Urinary bladder (tissue), 4 donors: Measurements from ENCODE around the gene TGM6. TPM values are rescaled to one million over a fixed set of nuclear protein-coding genes. Genes with fewer than 3 reads are reported as not detected.

Source experiments
- DNase-seq: peaks from one replicate; pipeline ENCODE4 v3.0.0-alpha.2; 2015; ENCODE audit errors: extremely low spot score
- H3K27ac ChIP-seq: one replicate; pipeline ENCODE4 v1.5.1; 2013; ENCODE audit warnings: low read depth, mild to moderate bottlenecking, moderate library complexity
- H3K36me3 ChIP-seq: one replicate; pipeline ENCODE4 v1.6.1; 2013; ENCODE audit warnings: mild to moderate bottlenecking, moderate library complexity; ENCODE audit not compliant: insufficient read depth
- H3K4me1 ChIP-seq: one replicate; pipeline ENCODE4 v1.6.1; 2013; ENCODE audit warnings: mild to moderate bottlenecking, moderate library complexity; ENCODE audit not compliant: insufficient read depth
- H3K4me3 ChIP-seq: one replicate; pipeline ENCODE4 v1.5.1; 2013; ENCODE audit warnings: low read depth, low read length
- WGBS: extraction: QIAGEN DNeasy Blood & Tissue Kit; methylation state at CpG from one replicate; pipeline ENCODE4 v1.1.7; 2013; 5-methylcytosine and 5-hydroxymethylcytosine counted together
- polyA plus RNA-seq: library from polyadenylated mRNA; stranded (reverse); fragments of 200-250 nt; gene quantifications from one replicate; pipeline ENCODE4 v1.2.3, GENCODE V29; 2013
- total RNA-seq: library from RNA; depleted of rRNA; stranded (reverse); fragments of >200 nt; gene quantifications from one replicate; pipeline ENCODE4 v1.2.3, GENCODE V29; 2014
- donor health status: healthy with polysubstance abuse.
- donor health status: healthy.

Gene TGM6
- total and polyA plus RNA-seq, 2 donors, result not detected

- 86% methylated on average over 14 of the region's 14 CpGs for WGBS
- H3K36me3 ChIP-seq, result no peaks in the 10 kb centered on the region
- H3K4me1 ChIP-seq, result no peaks in the 10 kb centered on the region
- H3K27ac ChIP-seq, result no peak overlapping the region
- no peak for DNase-seq
- H3K4me3 ChIP-seq, result no peak overlapping the region
These were observed 36.5 kb downstream of the TGM6 start for GRCh38 chr20:2417213-2417541.

DNA sequence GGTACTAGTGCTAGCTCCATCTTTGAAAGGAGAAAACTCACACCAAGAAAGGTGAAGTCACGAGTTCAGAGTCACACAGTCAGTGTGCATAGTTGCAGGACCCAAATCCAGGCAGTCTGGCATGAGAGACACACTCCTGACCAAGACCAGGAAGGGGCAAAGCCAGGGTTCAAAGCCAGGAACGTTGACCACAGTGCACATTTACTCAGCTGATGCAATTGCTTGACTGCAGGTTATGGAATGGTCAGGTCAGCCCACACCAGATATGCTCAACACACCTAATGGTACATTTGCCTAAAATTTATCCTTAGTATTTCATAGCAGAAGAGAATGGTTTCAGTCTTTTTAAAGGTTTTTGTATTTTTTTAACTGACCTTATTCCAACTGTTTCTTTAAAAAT is 37.7 kb downstream of the TGM6 start:
- no peak for DNase-seq
- 46% methylated on average over 2 of the region's 2 CpGs for WGBS

GRCh38 chr20:2420510-2420909 is 39.8 kb downstream of the TGM6 start:
- Histone ChIP-seq H3K4me3 (no peak overlapping the region), H3K27ac (no peak overlapping the region), H3K4me1 (no peaks in the 10 kb centered on the region), H3K36me3 (no peaks in the 10 kb centered on the region)
- DNase-seq, result no peak
- WGBS, result 73% methylated on average over 1 of the region's 1 CpG

More for the DNA sequence above, 37.7 kb downstream of the TGM6 start:
- Histone ChIP-seq H3K27ac (no peak overlapping the region), H3K36me3 (no peaks in the 10 kb centered on the region), H3K4me3 (no peak overlapping the region), H3K4me1 (no peaks in the 10 kb centered on the region)

GRCh38 chr20:2421247-2421646 is 40.5 kb downstream of the TGM6 start:
- 83% methylated on average over 5 of the region's 5 CpGs for WGBS
- no peaks in the 10 kb centered on the region for H3K36me3 ChIP-seq
- H3K4me3 ChIP-seq, result no peak overlapping the region
- DNase-seq, result no peak
- H3K4me1 ChIP-seq, result no peaks in the 10 kb centered on the region
- no peak overlapping the region for H3K27ac ChIP-seq

DNA sequence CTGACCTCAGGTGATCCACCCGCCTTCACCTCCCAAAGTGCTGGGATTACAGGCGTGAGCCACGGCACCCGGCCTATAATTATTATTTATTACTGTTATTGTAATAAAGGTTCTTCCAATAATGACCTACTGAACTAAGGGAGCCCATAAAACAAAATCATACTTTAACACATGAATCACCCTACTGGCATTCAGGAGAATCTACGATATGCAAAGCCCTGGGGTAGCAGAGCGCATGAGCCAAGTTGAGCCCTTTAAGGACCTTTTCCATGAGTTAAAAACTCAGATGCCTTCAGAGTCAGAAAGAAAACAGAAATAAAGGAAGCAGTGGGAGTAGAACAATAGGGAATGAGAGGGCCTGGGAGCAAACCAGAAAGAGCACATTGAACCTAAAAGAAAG is 48.4 kb downstream of the TGM6 start:
- H3K27ac ChIP-seq, result no peak overlapping the region
- DNase-seq, result no peak
- no peaks in the 10 kb centered on the region for H3K36me3 ChIP-seq
- H3K4me3 ChIP-seq, result no peak overlapping the region
- WGBS, result 65% methylated on average over 6 of the region's 6 CpGs
- H3K4me1 ChIP-seq, result no peaks in the 10 kb centered on the region

DNA sequence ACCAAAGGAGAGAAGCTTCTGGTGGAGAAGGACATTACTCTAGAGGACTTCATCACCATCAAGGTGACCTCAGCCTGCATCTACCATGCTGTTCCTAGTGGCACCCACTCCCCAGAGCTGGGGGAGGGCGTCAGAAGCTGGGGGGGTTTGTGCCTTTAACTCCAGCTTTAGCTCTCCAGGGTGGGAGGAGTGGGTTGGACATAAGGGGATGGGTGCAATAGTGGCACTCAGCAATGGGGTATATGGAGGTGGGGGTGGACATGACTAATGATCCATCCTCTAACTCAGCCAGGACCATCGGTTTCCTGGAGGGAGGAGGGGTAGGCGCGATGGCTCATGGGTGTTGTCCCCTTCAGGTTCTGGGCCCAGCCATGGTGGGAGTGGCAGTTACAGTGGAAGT is 49.8 kb downstream of the TGM6 start:
- WGBS, result 71% methylated on average over 4 of the region's 4 CpGs

GRCh38 chr20:2431185-2431584 is 50.5 kb downstream of the TGM6 start:
- WGBS, result 48% methylated on average over 1 of the region's 1 CpG
- no peak for DNase-seq
- Histone ChIP-seq H3K36me3 (no peaks in the 10 kb centered on the region), H3K4me1 (no peaks in the 10 kb centered on the region), H3K27ac (no peak overlapping the region), H3K4me3 (no peak overlapping the region)

More for the DNA sequence above, 49.8 kb downstream of the TGM6 start:
- no peaks in the 10 kb centered on the region for H3K4me1 ChIP-seq
- H3K27ac ChIP-seq, result no peak overlapping the region
- H3K36me3 ChIP-seq, result no peaks in the 10 kb centered on the region
- DNase-seq, result no peak
- no peak overlapping the region for H3K4me3 ChIP-seq

GRCh38 chr20:2446845-2447244 is 66.1 kb downstream of the TGM6 start:
- no peak overlapping the region for H3K27ac ChIP-seq
- H3K4me3 ChIP-seq, result no peak overlapping the region
- no peaks in the 10 kb centered on the region for H3K4me1 ChIP-seq
- WGBS, result 56% methylated on average over 4 of the region's 4 CpGs
- H3K36me3 ChIP-seq, result no peaks in the 10 kb centered on the region
- DNase-seq, result no peak

DNA sequence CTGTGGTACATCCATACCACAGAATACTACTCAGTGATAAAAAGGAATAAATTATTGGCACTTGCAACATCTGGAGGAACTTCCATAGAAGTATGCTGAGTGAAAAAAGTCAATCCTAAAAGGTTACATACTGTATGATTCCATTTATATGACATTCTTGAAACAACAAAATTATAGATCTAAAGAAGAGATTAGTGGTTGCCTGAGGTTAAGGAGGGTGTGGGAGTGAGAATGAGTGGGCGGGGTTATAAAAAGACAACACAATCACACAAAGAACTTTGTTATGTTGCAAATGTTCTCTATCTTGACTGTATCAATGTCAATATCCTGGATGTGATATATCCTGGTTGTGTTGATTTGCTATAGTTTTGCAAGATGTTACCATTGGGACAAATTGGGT is 68.7 kb downstream of the TGM6 start:
- no peak for DNase-seq
- no peak overlapping the region for H3K4me3 ChIP-seq
- whole genome bisulfite sequencing, result 87% methylated on average over 1 of the region's 1 CpG
- no peak overlapping the region for H3K27ac ChIP-seq
- H3K36me3 ChIP-seq, result no peaks in the 10 kb centered on the region
- no peaks in the 10 kb centered on the region for H3K4me1 ChIP-seq

GRCh38 chr20:2451422-2451821 is 70.7 kb downstream of the TGM6 start:
- Histone ChIP-seq H3K4me1 (no peaks in the 10 kb centered on the region), H3K4me3 (no peak overlapping the region), H3K27ac (no peak overlapping the region), H3K36me3 (no peaks in the 10 kb centered on the region)
- 84% methylated on average over 5 of the region's 5 CpGs for WGBS
- no peak for DNase-seq

DNA sequence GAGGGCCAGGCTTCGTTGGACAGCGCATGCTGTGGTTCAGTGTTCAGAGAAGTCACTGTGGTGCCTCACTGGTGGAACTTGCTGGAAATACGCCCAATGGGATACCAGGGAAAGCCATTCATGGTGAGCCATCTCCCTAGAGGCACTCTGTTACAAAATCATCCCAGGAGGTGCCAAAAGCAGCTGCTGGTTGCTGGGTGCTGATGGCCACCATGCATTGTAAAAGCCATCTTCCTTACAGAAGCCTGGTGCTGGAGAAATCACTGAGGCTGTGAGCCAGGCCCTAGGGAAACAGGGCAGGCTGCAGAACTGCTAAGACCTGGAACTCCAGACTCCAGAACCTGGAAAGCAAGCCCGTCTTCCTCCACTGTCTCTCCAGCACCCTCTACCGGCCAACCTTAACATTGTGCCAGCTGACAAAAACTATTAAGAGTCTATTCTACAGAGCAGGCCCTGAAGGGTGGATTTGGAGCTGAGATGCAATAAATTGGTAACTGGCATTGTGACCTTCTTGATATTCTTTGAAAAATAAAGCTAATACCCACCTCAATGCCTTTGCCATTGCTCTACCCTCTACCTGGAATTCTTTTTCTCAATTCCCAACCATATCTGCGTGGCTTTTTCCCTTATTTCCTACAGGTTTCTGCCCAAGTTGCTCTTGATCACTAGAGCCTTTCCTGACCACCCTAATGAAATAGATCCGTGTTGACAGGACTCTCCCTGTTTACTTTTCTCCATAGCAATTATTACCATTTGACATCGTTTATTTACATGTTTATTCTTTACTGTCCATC is 71.4 kb downstream of the TGM6 start:
- Histone ChIP-seq H3K27ac (no peak overlapping the region), H3K4me1 (no peaks in the 10 kb centered on the region), H3K36me3 (no peaks in the 10 kb centered on the region), H3K4me3 (no peak overlapping the region)
- no peak for DNase-seq
- 54% methylated on average over 8 of the region's 8 CpGs for WGBS

- WGBS, result 89% methylated on average over 3 of the region's 3 CpGs
- no peak for DNase-seq
- no peaks in the 10 kb centered on the region for H3K36me3 ChIP-seq
- H3K27ac ChIP-seq, result no peak overlapping the region
- H3K4me1 ChIP-seq, result no peaks in the 10 kb centered on the region
- no peak overlapping the region for H3K4me3 ChIP-seq
These were observed 73.1 kb downstream of the TGM6 start for GRCh38 chr20:2453792-2454191.

DNA sequence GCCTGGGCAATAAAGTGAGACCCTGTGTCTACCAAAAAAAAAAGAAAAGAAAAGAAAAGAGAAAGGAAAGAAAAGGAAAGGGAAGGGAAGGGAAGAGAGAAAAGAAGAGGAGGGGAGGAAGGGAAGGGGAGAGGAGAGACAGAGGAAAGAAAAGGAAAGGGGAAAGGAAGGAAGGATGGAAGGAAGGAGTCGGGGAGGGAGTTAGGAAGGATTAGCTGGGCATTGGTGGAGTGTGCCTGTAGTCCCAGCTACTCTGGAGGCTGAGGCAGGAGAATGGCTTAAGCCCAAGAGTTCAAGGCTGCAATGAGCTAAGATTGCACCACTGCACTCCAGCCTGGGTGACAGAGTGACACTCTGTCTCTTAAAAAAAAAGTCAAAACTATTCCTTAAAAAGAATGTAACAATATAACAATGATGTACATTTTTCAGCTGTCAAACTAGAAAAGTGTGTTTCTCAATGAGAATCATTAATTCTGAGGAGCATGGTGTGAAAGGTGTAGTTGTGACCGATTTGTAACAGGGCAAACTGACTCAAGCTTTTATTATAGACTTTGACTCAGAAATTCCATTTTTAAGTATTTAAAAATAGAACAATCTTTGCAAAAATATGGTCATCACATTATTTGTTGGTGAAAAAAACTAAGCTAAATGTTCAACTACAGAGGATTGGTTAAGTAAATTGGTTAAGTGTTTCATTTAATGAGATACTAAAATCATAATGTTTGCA is 75.2 kb downstream of the TGM6 start:
- DNase-seq, result no peak
- H3K4me1 ChIP-seq, result no peaks in the 10 kb centered on the region

DNA sequence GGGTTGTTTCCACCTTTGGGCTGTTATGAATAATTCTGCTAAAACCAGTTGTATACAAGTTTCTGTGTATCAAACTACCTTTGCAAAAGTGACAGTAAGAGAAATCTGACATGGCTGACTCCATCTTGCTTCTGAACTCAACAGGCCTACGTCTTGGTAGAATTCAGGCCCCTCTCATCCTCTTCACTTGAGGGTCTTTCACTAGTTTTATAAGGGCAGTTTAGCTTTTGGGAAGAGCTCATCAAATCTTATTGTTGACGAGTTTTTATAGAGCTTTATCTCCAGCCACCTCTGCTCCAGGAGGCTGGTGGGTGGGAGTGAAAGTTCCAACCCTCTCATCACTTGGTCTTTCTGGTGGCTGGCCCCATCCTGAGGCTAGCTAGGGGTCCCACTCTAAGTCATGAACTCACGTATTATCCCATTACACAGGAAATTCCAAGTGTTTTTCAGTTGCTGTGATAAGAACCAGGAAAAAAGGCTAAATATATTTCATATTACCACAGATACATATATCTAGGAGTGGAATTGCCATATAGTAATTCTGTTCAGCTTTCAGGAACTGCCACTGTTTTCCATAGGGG is 78.3 kb downstream of the TGM6 start:
- 83% methylated on average over 3 of the region's 3 CpGs for WGBS

More for the DNA sequence above, 75.2 kb downstream of the TGM6 start:
- WGBS, result 76% methylated on average over 2 of the region's 2 CpGs
- H3K4me3 ChIP-seq, result no peak overlapping the region
- H3K36me3 ChIP-seq, result peaks cover 2% of the 10 kb centered on the region
- H3K27ac ChIP-seq, result no peak overlapping the region

More for the DNA sequence above, 78.3 kb downstream of the TGM6 start:
- H3K27ac ChIP-seq, result no peak overlapping the region
- H3K4me3 ChIP-seq, result no peak overlapping the region
- no peaks in the 10 kb centered on the region for H3K4me1 ChIP-seq
- no peak for DNase-seq
- peaks cover 12% of the 10 kb centered on the region for H3K36me3 ChIP-seq
